KBM-7 (cell line): ENCODE data around the gene SFI1.

ENCODE experiments used
- DNase-seq: peaks from one replicate; pipeline ENCODE4 v3.0.0-alpha.2; 2015
- in situ Hi-C: fragments of 300-500 bp; cut with MboI; formaldehyde crosslinking; loops from 2 replicates; pipeline ENCODE4 v1.14.3; 2020; ENCODE audit warnings: low sequenced_read_pairs, low pct_unique_long_range_greater_than_20kb, mixed read lengths

The SFI1 gene

GRCh38 chr22:31611061-31611760, 114.9 kb downstream of the SFI1 start:
- in situ Hi-C loops = no loop called here
- no peak for DNase-seq

DNA sequence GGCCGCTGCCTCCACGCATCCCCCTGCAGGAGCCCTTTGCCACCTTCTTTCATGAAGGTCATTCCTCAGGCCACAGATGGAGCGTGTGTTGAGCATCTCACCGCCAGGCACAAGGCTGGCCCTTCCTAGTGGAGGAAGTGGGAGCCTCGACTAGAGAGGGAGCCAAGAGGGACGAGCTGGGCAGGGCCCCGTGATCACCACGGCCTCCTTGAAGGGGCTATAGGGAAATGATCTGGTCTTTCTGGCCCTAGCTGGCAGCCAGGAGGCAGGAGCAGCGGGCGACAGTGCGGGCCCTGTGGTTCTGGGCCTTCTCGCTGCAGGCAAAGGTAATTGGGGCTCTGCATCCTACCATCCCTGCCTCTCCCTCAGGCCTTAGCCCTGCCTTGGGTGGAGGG, 116.6 kb downstream of the SFI1 start:
- in situ Hi-C loops = no loop called here
- no peak for DNase-seq

DNA sequence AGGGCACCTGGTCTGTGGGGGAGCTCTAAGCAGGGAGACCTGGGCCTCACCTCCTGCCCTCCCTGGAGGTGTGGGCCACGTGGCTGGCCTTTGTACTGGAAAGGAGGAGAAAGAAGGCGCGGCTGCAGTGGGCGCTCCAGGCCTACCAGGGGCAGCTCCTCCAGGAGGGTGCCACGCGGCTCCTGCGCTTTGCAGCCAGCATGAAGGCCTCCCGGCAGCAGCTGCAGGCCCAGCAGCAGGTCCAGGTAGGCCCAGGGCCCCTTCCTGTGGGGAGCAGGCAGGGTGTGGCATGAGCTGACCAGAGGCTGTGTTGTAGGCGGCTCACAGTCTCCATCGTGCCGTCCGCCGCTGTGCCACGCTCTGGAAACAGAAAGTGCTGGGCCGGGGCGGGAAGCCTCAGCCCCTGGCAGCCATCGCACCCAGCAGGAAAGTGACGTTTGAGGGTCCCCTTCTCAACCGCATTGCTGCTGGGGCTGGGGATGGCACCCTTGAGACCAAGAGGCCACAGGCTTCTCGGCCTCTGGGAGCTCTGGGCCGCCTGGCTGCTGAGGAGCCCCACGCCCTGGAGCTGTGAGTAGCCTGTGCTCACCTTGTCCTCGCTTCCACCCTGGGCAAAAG, 117.1 kb downstream of the SFI1 start:
- in situ Hi-C loops = no loop called here
- no peak for DNase-seq

- no peak for DNase-seq
- in situ Hi-C loops = no loop called here
Observed at GRCh38 chr22:31613904-31614296, 117.6 kb downstream of the SFI1 start.

DNA sequence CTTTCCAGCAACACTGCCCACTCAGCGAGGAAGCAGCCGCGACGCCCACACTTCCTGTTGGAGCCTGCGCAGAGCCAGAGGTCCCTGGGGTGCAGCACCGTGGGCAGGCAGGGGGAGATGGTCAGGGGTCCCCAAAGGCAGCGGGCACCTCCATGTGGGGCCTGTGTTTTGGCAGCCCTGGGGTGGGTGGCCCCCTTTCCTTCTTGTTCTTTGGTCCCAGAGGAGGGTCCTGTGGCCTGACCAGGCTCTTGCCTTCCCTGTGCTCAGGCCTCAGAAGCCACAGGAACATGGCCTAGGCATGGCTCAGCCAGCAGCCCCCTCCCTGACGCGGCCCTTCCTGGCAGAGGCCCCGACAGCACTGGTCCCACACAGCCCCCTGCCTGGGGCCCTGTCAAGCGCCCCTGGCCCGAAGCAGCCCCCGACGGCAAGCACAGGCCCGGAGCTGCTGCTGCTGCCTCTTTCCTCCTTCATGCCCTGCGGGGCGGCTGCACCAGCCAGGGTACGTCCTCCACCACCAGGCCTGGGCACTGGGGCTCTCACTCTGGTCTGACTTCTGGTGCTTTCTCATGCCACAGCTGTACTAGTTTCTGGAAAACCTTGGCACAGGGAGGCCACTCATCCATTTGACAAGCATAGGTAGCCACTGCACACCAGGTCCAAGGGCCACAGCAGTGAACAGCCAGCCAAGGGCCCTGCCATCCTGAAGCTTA, 118.6 kb downstream of the SFI1 start:
- no peak for DNase-seq
- in situ Hi-C loops = no loop called here

DNA sequence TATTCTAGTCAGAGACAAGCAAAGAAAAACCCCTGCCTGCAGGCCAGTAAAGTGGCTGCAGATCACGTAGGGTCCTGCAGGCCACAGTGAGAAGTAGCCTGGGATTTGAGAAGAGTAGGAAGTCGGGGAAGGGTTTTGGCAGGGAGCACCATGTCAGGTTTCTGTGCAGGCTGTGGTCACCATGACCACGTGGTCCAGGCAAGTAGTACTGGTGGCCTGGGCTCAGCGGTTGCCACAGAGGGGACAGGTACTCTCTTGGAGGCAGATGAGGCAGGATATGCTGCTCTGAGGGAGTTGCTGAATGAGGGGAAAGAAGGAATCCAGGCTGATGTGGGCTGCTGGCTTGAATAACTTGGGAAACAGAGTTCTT, 119.1 kb downstream of the SFI1 start:
- in situ Hi-C loops = no loop called here
- DNase-seq = no peak

DNA sequence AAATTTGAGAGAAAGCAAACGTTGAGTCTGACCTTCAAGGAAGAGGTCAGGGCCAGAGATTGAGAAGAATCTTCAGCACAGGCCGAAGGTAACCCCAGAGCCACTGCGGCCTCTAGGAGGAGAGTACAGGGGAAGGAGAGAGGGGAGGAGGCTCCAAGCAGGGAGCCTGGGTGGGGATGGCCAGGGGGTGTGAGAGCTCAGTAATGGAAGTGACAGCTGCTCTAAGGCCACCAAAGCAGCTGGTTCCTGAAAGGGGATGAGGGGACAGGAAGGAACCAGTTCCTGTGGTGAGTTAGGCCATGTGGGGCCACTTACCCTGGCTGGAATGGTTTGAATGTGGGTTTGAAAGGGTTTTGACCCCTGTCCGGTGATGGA, 119.6 kb downstream of the SFI1 start:
- DNase-seq = no peak

DNA sequence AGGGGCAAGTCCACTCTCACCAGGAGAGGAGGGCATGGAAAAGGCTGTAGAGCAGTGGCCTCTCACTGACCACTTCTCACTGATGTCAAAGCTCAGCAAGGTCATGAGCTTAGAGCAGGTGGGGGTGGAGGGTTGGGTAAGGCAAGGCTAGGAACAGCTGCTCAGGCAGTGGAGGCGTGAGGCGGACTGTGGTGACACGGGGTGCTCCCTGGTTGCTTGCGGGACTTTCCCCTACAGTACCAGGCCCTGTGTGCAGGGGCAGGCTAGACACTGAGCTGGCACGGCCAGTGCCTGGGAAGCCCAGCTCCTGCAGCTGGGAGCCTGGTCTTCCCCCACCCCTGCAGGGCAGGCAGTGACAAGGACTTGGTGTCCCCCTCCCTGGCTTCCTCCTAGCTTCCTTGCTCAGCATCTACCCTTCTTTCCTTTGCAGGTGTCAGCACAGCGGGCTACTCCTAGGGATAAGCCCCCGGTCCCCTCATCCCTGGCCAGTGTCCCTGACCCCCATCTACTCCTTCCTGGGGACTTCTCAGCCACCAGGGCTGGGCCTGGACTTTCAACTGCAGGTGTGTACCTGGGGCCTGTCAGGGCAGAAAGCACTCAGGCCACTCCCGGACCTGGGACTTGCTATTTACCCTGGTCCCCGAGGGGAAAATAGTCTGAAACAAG, 120.1 kb downstream of the SFI1 start:
- in situ Hi-C loops = no loop called here
- DNase-seq = no peak

More for the DNA sequence above, 119.6 kb downstream of the SFI1 start:
- in situ Hi-C loops = no loop called here

GRCh38 chr22:31618057-31618456, 121.7 kb downstream of the SFI1 start:
- no peak for DNase-seq
- in situ Hi-C loops = no loop called here

DNA sequence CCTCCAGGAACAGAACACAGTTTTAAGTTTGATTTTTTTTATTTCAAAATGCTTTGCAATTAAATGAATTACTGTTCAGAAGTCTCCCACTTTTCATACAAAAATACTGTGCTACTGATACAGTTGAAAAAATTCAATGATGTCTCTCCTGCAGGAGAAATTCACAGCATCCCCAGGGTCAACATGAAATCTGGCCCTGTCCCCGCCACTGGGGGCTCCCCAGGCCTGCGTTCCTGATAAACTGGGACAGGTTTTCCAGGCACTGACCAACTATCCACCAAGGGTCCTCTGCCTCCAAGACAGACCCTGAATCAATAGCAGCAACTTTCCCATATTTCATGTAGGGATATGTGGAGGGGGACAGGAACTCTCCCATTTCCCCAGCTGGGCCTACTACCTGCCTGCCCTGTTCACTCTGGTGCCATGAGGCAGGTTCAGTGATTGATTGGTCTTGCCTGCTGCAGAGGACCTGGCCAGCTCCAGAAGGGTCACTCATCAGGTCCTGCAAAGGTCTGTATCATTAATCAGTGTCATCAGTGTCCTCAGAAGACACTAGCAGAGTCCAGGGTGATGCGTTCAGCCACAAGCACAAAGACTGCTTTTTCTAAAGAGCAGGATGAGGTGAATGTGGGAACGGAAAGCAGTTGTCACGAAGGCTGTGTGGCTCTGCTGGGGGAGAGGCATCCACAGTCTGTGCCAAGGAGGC, 122.3 kb downstream of the SFI1 start:
- in situ Hi-C loops = no loop called here
- no peak for DNase-seq

DNA sequence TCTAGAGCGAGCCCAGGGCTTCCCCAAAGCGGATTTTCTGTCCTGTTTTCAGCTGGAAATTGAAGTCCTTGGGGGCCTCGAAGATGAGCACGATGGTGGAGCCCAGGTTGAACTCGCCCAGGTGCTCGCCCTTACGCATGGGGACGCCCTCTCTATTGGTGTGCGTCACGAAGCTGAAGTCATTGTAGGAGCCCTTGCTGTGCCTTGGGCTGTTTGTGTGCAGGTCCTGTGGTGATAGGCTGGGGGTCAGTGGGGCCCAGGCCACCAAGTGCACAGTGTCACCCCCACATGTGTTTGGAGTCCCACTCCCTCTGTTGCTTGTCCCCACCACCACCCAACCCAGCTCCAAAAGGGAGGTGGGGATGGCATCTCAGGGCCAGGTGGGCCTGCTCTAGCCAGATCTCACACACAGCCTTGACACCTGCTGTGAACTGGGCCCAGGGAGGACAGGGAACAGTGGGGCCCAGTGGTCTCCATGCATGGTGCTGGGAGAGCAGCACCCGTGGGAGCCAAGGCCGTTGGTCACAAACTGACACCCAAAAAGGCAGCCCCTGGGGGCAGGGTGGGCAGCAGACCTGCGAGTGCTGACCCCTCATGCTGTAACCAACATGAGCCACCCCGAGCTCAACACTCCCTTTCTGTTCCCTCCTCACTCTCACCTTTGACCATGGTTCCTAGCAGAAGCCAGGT, 123.4 kb downstream of the SFI1 start:
- DNase-seq = no peak
- in situ Hi-C loops = no loop called here

- DNase-seq = no peak
- in situ Hi-C loops = no loop called here
Observed at GRCh38 chr22:31620756-31621480, 124.6 kb downstream of the SFI1 start.

GRCh38 chr22:31621507-31622124, 125.3 kb downstream of the SFI1 start:
- DNase-seq = no peak
- in situ Hi-C loops = no loop called here

- in situ Hi-C loops = no loop called here
- DNase-seq = no peak
Observed at GRCh38 chr22:31622980-31623379, 126.6 kb downstream of the SFI1 start.

DNA sequence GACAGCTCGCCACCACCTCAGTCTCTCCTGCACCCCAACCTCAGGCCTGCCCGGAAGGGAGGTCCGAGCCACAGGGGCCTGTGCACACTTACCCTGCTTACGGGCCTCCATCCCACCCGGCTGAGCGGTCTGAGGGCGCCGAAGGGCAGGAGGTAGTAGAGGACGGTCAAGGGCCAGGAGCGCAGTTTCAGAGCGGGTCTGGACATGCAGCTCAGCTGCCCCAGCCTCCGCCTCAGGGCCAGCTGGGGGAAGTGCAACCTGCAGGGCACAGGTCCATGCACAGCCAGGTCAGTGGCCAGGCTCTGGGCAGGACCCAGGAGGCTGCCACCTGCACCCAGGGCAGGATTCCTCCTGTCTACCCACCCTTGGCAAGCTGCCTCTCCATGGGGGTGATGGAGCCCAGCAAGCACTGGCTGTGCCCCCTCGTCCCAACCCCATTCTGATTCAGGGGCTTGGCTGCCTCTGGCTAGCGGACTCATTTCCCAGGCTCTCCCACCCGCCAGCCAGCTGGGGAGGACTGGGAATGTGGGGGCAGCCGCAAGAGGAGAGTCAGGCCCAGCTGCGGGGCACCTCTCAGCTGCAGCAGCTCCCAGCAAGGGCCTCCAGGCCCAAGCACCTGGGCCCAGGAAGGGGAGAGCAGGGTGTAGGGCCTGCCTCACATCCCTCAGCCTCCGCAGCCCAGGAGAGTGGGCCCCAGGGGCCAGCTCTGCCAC, 127.4 kb downstream of the SFI1 start:
- in situ Hi-C loops = no loop called here
- DNase-seq = no peak

GRCh38 chr22:31625257-31625640, 128.9 kb downstream of the SFI1 start:
- no peak for DNase-seq
- in situ Hi-C loops = no loop called here

DNA sequence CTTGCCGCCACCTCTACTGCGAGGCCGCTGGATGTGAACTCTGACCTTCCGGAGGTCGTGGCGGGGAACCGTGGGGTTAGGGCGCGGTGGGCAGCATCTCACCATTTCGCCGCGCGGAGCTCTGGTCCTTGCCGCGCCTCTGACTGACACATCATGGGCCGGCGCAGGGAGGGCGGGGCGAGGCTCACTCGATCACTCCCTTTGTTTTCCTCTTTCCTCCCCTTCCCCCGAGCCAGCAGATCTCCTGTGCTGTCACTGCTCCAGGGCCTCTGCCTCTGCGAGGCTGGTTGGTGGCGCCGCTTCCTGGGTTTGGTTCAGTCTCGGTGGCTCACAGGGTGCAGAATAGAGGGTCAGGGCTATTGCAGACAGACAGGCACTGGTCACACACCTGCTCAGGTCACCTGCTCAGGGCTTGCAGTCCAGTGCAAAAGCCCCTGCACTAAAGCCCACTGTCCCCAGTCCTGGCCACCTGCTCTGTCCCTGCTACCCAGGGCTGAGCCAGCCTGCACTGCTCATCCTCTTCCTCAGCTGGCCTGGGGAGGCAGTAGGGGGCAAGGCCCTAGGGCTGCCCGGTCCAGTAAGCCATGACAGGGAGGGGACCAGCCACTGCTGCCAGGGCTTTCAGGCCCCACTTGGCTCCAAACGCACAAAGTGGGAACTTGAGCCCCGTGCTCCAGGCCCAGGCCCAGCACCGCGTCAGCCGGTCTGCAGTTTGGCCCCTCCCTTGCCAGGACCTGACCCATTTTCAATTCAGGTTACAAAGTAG, 129.5 kb downstream of the SFI1 start:
- in situ Hi-C loops = no loop called here
- DNase-seq = no peak
